Renal cortex interstitium (tissue), 11 donors: ENCODE measurements around the gene CCDC91. TPM values are rescaled to one million over a fixed set of nuclear protein-coding genes. Genes with fewer than 3 reads are reported as not detected.

Experiments
- DNase-seq, 11 donors: peaks; one replicate each; pipeline ENCODE4 v3.0.0-alpha.2; 2013; ENCODE audit warnings: low read depth in 9 of 11, low spot score in 4 of 11; ENCODE audit errors: extremely low read depth in 1 of 11
- polyA plus RNA-seq, 3 donors: library from polyadenylated mRNA; unstranded; fragments of 120-200 nt; gene quantifications; one replicate each; pipeline ENCODE4 v1.2.1, GENCODE V29; 2013; ENCODE audit not compliant: insufficient read length in 3 of 3

The CCDC91 gene
- polyA plus RNA-seq, 3 donors, result 27.0 to 36.3 (median 29.9) TPM

DNA sequence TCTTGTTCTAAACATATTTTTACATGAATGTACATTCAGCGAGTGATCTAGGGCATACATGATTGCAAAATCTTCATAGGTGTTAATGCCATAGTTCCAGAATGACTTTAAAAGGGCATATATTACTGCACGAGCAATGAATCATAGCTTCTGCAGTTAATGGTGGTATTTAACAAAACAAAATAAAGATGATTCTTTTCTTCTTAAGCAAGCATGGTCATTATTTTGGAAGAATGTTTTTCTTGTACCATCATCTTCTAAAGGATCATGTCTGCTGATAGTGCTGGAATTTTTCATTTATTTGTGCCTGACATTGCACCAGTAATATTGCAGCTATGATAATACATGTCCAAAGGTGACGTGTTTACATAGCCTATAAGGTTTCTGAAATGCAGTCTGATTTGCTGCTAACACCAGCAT lies 388.6 kb downstream of the CCDC91 start:
- no peak for DNase-seq

- no peak for DNase-seq
Measured at GRCh38 chr12:28582672-28583376, 392.6 kb downstream of the CCDC91 start.

GRCh38 chr12:28583701-28584261 lies 393.5 kb downstream of the CCDC91 start:
- DNase-seq, result no peak

DNA sequence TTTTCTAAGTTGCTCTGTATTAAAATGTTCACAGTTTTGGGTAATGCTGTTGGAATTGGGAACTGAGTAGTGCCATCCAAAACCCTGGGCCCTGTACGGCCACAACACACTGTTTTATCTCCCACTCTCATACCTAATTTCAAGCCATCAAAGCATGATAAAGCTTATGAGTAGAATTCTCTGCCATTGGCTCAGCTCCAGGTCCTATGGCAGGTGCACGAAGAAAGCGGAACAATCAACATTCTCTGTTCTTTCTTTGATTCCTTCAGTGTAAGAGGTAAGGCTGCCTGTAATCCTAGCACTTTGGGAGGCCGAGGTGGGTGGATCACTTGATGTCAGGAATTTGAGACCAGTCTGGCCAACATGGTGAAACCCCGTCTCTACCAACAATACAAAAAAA lies 394.9 kb downstream of the CCDC91 start:
- DNase-seq, result no peak

- no peak for DNase-seq
Measured at GRCh38 chr12:28586481-28586880, 396.2 kb downstream of the CCDC91 start.

GRCh38 chr12:28591831-28592230 lies 401.6 kb downstream of the CCDC91 start:
- no peak for DNase-seq

Other genes with a start within 250 kb of the CCDC91 start
- 1 to 10 TPM in 2 of 3 donors, under 1 TPM in 1; 0.81 to 1.2 (median 1.1) TPM for gene PTHLH, start 217.7 kb upstream of the CCDC91 start, polyA plus RNA-seq